ENCODE results near the gene FOSL1. TPM values are rescaled to one million over a fixed set of nuclear protein-coding genes. Genes with fewer than 3 reads are reported as not detected.

The FOSL1 gene
- total and polyA plus RNA-seq, 2 of the 13 experiments (the other 11 are each of a cell fraction or from before 2014, with no cell fraction given): 4.0 to 4.1 TPM

DNA sequence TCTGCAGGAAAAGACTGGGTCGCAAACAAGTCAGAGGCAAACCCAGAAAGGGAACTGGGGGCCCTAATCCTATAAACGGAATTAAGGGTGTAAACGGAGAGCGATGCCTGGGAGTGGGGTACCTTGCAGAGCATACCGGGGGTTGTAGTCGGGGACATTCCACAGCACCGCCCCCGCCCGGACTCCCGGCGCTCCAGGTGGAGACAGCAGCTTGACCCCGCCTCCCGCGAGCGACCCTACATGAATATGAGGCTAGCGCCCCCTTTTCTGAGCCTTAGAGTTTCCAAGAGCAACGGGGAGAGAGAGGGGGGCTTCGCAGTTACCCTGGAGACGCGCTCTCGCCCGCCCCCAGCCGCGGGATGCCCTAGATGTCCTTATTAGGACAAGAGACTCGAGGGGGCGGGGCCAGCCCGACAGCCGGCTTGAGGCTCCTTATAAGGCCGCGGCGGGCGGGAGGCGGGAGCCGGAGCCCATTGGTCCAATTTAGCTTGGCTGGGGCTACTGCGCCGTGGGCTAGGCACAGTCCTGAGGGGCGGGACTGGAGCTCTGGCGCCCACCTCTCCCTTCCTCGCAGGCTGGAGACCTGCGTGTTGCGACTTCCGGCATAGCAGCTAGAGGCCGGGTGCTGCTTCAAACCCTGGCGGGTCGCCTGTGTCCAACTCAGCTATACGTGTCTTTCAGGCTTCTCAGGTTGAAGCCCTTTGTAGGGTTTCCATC is 40.9 kb downstream of the FOSL1 start:
- Histone ChIP-seq H2AFZ (ENCODE audit: low read length) (no peak overlapping the region), H3K9me3 (ENCODE audit: low read length) (no peaks in the 10 kb centered on the region), H3K4me2 (ENCODE audit: low read depth, low read length) (peak overlapping the region; percentile 100), H3K79me2 (ENCODE audit: insufficient read depth, low read length) (peaks cover 32% of the 10 kb centered on the region), H3K4me3 (replicated peaks in 1 of 3; ENCODE audit: insufficient read depth in 1 of 3, low read depth in 2 of 3, low read length in 3 of 3) (peak overlapping the region; percentile 80 to 99 (median 89)), H3K27ac (ENCODE audit: extremely low read length, insufficient read depth, low read length) (peak overlapping the region; percentile 90), H3K4me1 (ENCODE audit: insufficient read depth, low read length) (peaks cover 53% of the 10 kb centered on the region), H3K36me3 (replicated peaks in 1 of 2; ENCODE audit: control insufficient read depth in 1 of 2, insufficient read depth in 2 of 2, low read length in 2 of 2) (peaks cover 19 to 44% of the 10 kb centered on the region in 2 experiments), H3K9ac (ENCODE audit: insufficient read depth, low read depth, low read length) (peak overlapping the region; percentile 89), H3K27me3 (ENCODE audit: control insufficient read depth in 1 of 2, insufficient read depth in 2 of 2, low read length in 2 of 2) (no peaks in the 10 kb centered on the region; a peak in 1 of 5 replicates), H4K20me1 (ENCODE audit: insufficient read depth, low read length) (peaks cover 34% of the 10 kb centered on the region)
- WGBS (ENCODE audit: low lambda C conversion rate): under 1% methylated on average over 19 of the region's 46 CpGs
- intact Hi-C loops (cut with micrococcal nuclease; ENCODE audit: unreplicated experiment): loop anchor here (2.0 kb wide), 1 partner anchor 30 kb away; the partner anchor contains the start of gene FIBP
- POLR2A ChIA-PET: interaction anchor here (0.6 to 5.4 kb wide), 31 partner anchors 9 to 1014 kb away, joined by 3 to 81 read pairs (median 4); partner anchors contain the start of genes AP5B1, BANF1, CCDC85B and EFEMP2
- ATAC-seq (peak; percentile 78), FAIRE-seq (peak; percentile 23), DNase-seq (ENCODE audit: low spot score) (peak; percentile 98)
- in situ Hi-C loops (cut with HindIII; ENCODE audit: extremely low pct_ligation_motif_present, low pct_unique_long_range_greater_than_20kb): loop anchor here (10.0 kb wide), 1 partner anchor 304 kb away; the partner anchor contains the start of gene LTBP3
- CTCF ChIA-PET (ENCODE audit: low intra/inter-chr PET ratio, low total read pairs): interaction anchor here (0.9 to 1.9 kb wide), 2 partner anchors 25 to 41 kb away, joined by 4 to 6 read pairs; no protein-coding TSS in a partner anchor
- no TSS peak for BruUV-seq (replicated peaks)
- peak; percentile 57; the same call in 1 of the 2 replicates for TF ChIP-seq ZC3H4 (CRISPR knock-in tag; IDR thresholded peaks at IDR 0.05; ENCODE audit: borderline replicate concordance)
- peak; percentile 15 for TF ChIP-seq YY1 (IDR thresholded peaks at IDR 0.05; ENCODE audit: insufficient read depth, insufficient replicate concordance, low read depth, low read length)
- peak; percentile 84; the same call in 1 of the 2 replicates for TF ChIP-seq ZBTB7B (CRISPR knock-in tag; IDR thresholded peaks at IDR 0.05)
- TF ChIP-seq, protein P1, sequence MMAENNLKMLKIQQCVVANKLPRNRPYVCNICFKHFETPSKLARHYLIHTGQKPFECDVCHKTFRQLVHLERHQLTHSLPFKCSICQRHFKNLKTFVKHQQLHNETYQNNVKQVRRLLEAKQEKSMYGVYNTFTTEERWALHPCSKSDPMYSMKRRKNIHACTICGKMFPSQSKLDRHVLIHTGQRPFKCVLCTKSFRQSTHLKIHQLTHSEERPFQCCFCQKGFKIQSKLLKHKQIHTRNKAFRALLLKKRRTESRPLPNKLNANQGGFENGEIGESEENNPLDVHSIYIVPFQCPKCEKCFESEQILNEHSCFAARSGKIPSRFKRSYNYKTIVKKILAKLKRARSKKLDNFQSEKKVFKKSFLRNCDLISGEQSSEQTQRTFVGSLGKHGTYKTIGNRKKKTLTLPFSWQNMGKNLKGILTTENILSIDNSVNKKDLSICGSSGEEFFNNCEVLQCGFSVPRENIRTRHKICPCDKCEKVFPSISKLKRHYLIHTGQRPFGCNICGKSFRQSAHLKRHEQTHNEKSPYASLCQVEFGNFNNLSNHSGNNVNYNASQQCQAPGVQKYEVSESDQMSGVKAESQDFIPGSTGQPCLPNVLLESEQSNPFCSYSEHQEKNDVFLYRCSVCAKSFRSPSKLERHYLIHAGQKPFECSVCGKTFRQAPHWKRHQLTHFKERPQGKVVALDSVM (CRISPR knock-in tag; IDR thresholded peaks at IDR 0.05): no peak
- TF ChIP-seq, protein P2, sequence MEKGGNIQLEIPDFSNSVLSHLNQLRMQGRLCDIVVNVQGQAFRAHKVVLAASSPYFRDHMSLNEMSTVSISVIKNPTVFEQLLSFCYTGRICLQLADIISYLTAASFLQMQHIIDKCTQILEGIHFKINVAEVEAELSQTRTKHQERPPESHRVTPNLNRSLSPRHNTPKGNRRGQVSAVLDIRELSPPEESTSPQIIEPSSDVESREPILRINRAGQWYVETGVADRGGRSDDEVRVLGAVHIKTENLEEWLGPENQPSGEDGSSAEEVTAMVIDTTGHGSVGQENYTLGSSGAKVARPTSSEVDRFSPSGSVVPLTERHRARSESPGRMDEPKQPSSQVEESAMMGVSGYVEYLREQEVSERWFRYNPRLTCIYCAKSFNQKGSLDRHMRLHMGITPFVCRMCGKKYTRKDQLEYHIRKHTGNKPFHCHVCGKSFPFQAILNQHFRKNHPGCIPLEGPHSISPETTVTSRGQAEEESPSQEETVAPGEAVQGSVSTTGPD (CRISPR knock-in tag; IDR thresholded peaks at IDR 0.05): no peak
- no peak for TF ChIP-seq ZNF180 (CRISPR knock-in tag; IDR thresholded peaks at IDR 0.05; ENCODE audit: borderline replicate concordance, low read depth)
- TF ChIP-seq ZBTB21 (CRISPR knock-in tag; IDR thresholded peaks at IDR 0.05): no peak
- TF ChIP-seq ZNF543 (CRISPR knock-in tag; IDR thresholded peaks at IDR 0.05): no peak
- 0 out of 2 replicates have a peak, but pooled peaks have one; percentile 13 for TF ChIP-seq HOXA5 (CRISPR knock-in tag; IDR thresholded peaks at IDR 0.05)
- no peak for TF ChIP-seq ONECUT2 (CRISPR knock-in tag; IDR thresholded peaks at IDR 0.05)
- TF ChIP-seq ZNF552 (CRISPR knock-in tag; IDR thresholded peaks at IDR 0.05; ENCODE audit: borderline replicate concordance): no peak
- TF ChIP-seq ZNF282 (IDR thresholded peaks at IDR 0.05; ENCODE audit: partially characterized antibody): no peak
- TF ChIP-seq ZNF367 (CRISPR knock-in tag; IDR thresholded peaks at IDR 0.05; ENCODE audit: borderline replicate concordance): no peak
- no peak for TF ChIP-seq RFXANK (CRISPR knock-in tag; IDR thresholded peaks at IDR 0.05)
- TF ChIP-seq ZSCAN9 (CRISPR knock-in tag; IDR thresholded peaks at IDR 0.05; ENCODE audit: borderline replicate concordance): no peak
- TF ChIP-seq, protein P3, sequence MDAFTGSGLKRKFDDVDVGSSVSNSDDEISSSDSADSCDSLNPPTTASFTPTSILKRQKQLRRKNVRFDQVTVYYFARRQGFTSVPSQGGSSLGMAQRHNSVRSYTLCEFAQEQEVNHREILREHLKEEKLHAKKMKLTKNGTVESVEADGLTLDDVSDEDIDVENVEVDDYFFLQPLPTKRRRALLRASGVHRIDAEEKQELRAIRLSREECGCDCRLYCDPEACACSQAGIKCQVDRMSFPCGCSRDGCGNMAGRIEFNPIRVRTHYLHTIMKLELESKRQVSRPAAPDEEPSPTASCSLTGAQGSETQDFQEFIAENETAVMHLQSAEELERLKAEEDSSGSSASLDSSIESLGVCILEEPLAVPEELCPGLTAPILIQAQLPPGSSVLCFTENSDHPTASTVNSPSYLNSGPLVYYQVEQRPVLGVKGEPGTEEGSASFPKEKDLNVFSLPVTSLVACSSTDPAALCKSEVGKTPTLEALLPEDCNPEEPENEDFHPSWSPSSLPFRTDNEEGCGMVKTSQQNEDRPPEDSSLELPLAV (CRISPR knock-in tag; conservative IDR thresholded peaks at IDR 0.05; ENCODE audit: low read depth): no peak
- TF ChIP-seq STAT5B (CRISPR knock-in tag; IDR thresholded peaks at IDR 0.05): no peak
